DMS153 treated with DMSO at 0.1 percent for 48 hours (cell line): ENCODE data around the gene PEX10.
A peak's percentile ranks its signal among the peaks of the same experiment; 100 is the strongest.
"Not testable (repeated sequence)": the region's sequence is repeated elsewhere in the genome, so short reads cannot be mapped to it uniquely, and the experiment has no call there.

Experiments
- DNase-seq: peaks from one replicate; lab custom pipeline; 2025; ENCODE audit not compliant: unreplicated experiment; lab: John Stamatoyannopoulos, UW

The PEX10 gene

DNA sequence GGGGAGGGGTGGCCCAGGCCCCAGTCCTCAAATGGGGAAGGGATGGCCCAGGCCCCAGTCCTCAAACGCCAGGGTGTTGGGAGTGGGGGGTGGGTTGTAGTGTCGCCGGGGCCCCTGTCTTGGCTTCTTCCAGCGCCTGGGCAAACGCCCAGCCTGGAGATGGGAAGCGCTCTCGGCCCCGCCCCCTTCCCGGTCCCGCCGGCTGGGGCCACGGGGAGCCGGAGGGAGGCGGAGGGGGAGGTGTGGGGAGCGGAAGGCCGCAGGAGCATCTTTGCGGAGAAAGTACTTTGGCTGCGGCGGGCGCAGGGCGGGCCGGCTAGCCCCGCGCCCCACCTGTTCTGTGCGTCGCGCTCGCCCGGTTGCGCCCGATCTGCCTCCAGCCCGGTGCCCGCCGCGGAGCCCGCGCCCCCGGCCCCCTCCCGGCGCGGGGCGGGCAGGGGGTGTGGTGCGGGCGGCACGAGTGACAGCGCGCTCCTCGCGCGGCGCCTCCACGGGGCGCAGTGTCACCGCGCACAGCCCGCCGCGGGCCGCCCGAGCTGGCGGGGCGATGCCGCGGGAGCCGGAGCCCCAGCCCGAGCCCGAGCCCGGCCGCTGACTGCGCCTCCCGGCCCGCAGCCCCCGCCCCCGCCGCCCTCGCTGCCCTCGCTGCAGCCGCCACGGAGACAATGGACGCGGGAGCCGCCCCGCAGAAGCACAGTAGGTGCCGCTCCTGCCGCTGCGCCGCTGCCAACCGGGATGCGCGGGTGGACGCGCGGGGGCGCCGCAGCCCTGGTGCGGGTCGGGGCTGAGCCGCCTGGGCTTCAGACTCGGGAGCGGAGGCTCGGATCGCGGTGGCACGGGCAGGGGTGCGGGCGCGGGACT is 31.1 kb upstream of the PEX10 start:
- DNase-seq, result no peak

DNA sequence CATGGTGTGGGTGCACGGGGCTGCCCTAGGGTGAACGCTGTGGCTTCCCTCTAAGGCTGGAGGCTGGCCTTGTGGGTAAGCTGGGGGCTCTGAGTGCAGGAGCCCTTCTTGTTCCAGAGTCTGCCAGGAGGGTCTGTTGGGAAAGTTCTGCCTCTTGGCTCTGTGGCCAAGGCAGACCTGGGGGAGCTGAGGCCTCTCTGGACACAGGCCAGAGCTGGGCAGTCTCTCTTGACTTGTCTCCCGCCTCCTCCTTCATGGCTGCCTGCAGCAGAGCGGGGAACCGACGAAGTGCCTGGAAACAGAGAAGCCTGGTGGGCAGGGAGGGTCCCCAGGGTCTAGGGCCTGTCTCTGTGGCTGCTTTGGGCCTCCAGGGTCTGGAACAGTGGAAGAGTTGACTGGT is 30.3 kb upstream of the PEX10 start:
- DNase-seq, result no peak

DNA sequence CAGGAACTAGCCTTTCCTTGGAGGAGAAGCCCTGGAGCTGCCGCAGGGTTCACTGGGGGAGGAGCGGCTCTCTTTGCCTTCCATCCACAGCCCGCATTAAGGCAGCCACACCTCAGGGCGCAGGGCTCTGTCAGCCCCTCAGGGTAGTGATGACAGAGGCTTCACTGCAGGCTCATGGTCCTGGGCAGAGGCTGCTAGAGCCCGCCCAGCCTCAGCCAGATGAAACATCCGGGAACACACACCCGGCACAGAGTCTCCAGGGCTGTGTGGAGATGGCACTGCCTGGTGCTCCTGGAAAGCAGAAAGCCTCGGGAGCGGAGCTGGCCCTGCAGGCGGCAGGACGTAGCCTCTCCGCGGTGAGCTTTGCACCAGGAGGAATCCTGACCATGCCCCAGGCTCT is 29.4 kb upstream of the PEX10 start:
- DNase-seq, result no peak

- not testable (repeated sequence) for DNase-seq
Observed at GRCh38 chr1:2440346-2440745, 28.0 kb upstream of the PEX10 start.

- DNase-seq, result no peak
Observed at GRCh38 chr1:2439369-2439768, 27.0 kb upstream of the PEX10 start.

DNA sequence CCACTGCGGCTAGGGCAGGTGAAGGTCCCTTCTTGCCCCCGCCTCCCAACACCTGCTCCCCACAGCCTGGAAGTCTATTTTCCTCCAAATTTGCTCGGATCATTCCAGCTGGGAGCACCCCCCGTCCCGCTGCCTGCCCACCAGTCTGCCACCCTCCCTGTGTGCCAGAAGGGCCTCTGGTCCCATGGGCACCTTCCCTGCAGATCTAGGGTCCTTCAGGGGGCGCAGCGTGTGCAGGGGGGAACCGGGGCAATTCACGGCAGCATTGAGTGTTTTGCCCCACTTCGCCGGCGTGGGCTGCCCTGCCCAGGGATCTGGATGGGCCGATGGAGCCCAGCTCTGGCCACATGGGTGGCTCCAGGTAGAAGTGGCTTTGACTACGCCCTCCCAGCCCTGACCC is 26.3 kb upstream of the PEX10 start:
- no peak for DNase-seq

- peak; percentile 22 for DNase-seq
Observed at GRCh38 chr1:2438038-2438437, 25.7 kb upstream of the PEX10 start.

DNA sequence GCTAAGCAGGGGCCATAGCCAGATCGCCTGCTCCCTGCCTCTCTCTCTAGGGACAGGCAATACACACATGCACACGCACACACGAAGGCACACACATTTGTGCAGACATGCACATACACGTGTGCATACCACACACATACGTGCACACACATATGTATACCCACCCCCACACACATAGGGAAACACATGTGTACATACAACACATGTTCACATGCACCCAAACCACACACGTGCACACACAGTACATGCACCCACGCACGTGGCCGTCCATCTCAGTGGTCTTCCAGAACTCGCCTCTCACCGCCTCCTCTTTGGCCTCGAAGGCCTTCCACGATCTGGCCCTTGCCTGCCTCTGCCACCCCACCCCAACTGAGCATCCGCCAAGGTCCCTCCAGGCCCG is 25.3 kb upstream of the PEX10 start:
- no peak for DNase-seq

- DNase-seq, result no peak
Observed at GRCh38 chr1:2436876-2437275, 24.5 kb upstream of the PEX10 start.

- no peak for DNase-seq
Observed at GRCh38 chr1:2435746-2436355, 23.5 kb upstream of the PEX10 start.

DNA sequence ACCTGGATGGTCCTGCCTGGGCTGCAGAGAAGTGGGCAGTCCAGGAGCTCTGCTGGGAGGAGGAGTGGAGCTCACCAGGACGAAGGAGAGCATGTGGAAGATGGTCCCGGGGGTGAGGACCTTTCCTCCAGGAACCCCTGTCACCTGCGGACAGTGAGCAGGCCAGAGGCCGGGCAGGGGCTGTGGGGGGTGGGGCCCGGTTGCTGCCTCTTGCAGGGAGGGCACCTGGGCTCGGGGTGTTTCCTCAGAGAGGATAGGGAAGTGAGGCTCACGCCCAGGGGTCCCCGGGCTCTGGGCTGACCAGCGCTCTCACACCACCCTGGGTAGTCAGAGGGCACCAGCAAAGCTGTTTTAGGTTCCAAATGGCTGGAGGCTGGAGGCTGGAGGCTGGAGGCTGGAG is 22.7 kb upstream of the PEX10 start:
- DNase-seq, result no peak

DNA sequence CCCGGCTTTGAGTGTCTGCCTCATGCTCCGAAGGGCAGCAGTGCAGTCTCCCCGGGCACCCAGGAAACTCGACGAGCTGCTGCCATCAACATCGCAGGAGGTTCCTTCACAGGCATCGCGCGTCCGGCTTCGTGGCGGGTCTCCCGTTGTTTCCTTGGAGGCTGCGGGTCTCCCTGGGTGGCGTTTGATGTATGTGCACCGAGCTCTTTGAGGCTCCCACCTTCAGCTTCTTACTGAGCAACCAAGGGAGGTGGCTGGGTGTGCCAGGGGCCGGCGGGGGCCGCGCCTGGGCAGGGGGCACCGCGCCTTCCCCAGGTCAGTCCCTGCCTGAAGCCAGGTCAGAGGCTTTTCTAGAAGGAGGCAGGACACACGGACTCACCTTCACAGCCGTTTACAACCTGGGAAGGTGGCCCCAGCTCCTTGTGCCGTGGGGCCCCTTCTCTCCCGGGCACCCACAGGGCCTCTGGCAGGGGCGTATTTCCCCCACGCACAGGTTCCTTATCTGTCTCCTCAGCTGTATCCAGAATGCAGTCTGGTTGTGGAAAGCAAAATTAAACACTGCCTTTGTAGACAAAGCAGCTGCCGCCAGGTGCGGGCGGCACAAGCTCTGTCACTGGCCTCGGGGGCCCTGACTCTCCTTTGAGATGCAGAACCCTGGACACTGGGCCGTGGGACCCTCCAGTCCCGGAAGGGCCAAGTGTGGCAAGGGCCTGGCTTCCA is 21.7 kb upstream of the PEX10 start:
- DNase-seq, result no peak

GRCh38 chr1:2433196-2433595 is 20.8 kb upstream of the PEX10 start:
- no peak for DNase-seq

DNA sequence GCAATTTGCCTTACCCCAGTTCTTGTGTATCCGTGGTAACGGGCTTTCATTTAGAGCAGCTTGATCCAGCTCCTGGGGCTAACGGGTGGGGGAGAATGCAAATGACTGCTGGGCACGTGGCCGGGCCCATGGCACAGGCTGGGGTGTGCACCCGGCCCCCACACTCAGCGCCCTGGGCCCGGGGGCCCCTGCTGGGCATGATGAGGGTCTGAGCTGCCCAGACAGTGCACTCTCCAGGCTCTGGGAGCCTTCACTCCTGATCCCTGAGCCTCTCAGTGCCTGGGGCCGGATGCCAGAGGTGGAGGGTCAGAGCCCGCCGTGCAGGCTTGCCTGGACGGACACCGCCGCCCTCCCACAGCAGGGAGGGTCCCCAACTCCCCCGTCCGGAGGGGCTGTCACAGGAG is 20.1 kb upstream of the PEX10 start:
- DNase-seq, result no peak

GRCh38 chr1:2431518-2431917 is 19.2 kb upstream of the PEX10 start:
- no peak for DNase-seq

DNA sequence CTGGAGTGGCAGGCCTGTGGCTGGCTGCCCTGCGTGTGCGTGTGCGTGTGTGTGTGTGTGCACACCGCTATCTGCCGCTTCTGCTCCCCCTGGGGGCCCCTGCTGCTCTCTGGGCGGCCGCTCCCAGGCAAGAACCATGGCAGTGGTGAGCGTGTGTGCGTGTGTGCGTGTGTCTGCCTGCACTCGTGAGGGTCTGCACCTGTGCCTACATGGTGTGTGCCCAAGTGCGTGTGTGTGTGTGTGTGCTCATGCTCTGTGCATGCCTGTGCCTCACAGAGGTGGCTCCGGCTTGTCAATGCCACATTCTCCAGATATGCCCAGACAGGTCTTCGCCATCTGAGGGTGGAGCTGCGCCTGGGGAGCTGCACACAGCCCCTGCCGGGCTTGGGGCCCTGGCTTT is 18.7 kb upstream of the PEX10 start:
- no peak for DNase-seq

DNA sequence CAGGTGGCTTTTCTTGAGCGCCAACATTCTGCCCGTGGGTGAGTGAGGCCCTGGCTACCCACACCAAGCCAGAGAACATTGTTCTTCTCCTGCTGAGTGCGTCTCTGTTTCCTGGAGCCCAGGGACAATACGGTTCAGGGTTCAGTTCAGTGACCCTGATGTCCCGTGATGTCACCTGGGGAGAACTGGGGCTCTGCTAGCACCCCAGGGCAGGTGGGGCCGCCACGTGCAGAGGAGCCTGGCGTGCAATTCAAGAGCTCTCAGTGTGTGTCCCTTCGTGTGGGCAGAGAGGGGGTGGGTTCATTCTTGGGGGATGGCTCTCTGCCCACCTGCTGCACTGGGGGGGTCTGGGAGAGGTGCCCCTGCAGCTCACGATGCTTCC is 18.2 kb upstream of the PEX10 start:
- no peak for DNase-seq

DNA sequence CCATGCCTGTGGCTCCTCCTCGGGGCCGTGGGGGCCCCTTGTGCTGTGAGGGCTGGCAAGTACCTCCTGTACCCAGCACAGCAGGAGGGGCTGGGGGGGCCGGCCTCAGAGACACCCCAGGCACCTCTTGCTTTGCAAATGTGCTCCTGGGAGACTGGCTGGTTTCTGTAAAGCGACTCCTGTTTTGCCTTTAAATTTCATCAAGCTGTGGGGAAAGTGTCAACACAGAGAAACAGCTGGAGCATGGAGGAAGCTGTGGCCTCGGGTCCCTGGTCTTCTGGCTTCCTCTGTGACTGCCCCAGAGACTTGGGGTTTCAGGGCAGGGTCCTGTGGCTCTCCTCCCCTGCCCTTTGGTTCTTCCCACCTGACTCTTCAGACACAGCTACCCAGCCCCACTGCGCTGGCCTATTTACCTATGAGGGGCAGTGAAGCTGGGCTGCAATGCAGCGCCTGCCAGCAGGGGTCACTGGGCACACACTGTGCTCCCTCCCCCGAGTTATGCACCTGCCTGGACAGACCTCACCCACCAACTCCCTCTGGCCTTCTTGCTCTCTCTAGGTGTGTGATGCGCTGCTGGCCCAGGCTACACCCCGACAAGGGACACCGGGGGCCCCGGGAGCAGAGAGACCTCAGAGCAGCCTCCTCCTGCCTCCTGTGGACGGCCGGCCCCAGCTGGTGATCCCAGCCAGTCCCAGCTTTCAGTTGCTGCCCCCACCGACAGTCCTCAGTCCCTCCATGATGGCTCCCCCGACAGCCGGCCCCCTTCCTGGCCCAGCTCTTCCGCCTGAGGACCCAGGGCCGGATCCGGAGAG is 17.6 kb upstream of the PEX10 start:
- DNase-seq, result no peak

DNA sequence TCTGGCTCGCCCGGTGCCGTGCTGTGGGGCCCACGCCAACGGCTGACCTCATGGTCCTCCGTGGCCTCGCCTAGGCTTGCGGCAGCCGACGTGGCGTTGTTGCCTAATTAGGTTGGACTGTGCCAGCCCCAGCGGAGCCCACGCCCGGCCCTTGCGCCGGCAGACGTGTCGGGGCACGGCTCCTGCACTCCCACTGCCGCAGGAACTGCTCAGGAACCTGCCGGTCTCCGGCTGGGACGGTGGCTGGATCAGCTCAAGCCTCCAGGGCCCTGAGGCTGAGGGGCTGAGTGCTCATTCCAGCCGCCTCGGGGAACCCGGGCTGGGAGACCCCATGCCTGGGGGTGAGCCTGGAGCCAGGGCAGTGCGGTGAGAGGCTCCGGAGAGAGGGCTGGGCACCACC is 16.1 kb upstream of the PEX10 start:
- no peak for DNase-seq

GRCh38 chr1:2427976-2428375 is 15.6 kb upstream of the PEX10 start:
- DNase-seq, result no peak

- DNase-seq, result no peak
Observed at GRCh38 chr1:2427051-2427450, 14.7 kb upstream of the PEX10 start.
